NK-92 treated with Interleukin-12 subunit alpha and Interleukin-12 subunit beta, amount 100 ng/mL, for 24 hours (cell line): ENCODE measurements around the gene PIP4K2C.
"Not testable (repeated sequence)": the region's sequence is repeated elsewhere in the genome, so short reads cannot be mapped to it uniquely, and the experiment has no call there.

ENCODE experiments used
- DNase-seq: peaks from one replicate; lab custom pipeline; 2025; lab: John Stamatoyannopoulos, UW

The PIP4K2C gene

GRCh38 chr12:57609781-57610553, 19.0 kb downstream of the PIP4K2C start:
- DNase-seq = no peak

GRCh38 chr12:57610554-57611107, 19.6 kb downstream of the PIP4K2C start:
- DNase-seq = no peak

- no peak for DNase-seq
Measured at GRCh38 chr12:57611108-57611826, 20.3 kb downstream of the PIP4K2C start, which contains the start of gene ARHGEF25. TSS of gene ARHGEF25 (plus strand) at chr12:57611435. CDS start at chr12:57611895, 460 bp downstream.

GRCh38 chr12:57611827-57612710, 21.1 kb downstream of the PIP4K2C start:
- no peak for DNase-seq

GRCh38 chr12:57612711-57613426, 21.9 kb downstream of the PIP4K2C start:
- DNase-seq = no peak

- no peak for DNase-seq
Measured at GRCh38 chr12:57613427-57614109, 22.6 kb downstream of the PIP4K2C start.

GRCh38 chr12:57614178-57614947, 23.4 kb downstream of the PIP4K2C start:
- no peak for DNase-seq

- no peak for DNase-seq
Measured at GRCh38 chr12:57614948-57615500, 24.0 kb downstream of the PIP4K2C start.

GRCh38 chr12:57615637-57616036, 24.6 kb downstream of the PIP4K2C start:
- DNase-seq = no peak

GRCh38 chr12:57616383-57617101, 25.6 kb downstream of the PIP4K2C start:
- no peak for DNase-seq

- no peak for DNase-seq
Measured at GRCh38 chr12:57617942-57618341, 26.9 kb downstream of the PIP4K2C start.

- not testable (repeated sequence) for DNase-seq
Measured at GRCh38 chr12:57618431-57618830, 27.4 kb downstream of the PIP4K2C start.

- DNase-seq = no peak
Measured at GRCh38 chr12:57618966-57619433, 28.0 kb downstream of the PIP4K2C start.

GRCh38 chr12:57619434-57620244, 28.6 kb downstream of the PIP4K2C start:
- DNase-seq = no peak

GRCh38 chr12:57620245-57620935, 29.4 kb downstream of the PIP4K2C start:
- DNase-seq = no peak

GRCh38 chr12:57620936-57621496, 30.0 kb downstream of the PIP4K2C start:
- no peak for DNase-seq
